Ishikawa (cell line): ENCODE results near the gene SAA1.

ENCODE experiments used
- CREB1 ChIP-seq: IDR thresholded peaks from 2 replicates; pipeline ENCODE4 v1.6.1; 2012; ENCODE audit warnings: low read depth
- EP300 ChIP-seq: IDR thresholded peaks from 2 replicates; pipeline ENCODE4 v1.6.1; 2012; ENCODE audit warnings: borderline replicate concordance
- RAD21 ChIP-seq: IDR thresholded peaks from 2 replicates; pipeline ENCODE4 v1.6.1; 2012; ENCODE audit warnings: low read depth
- TAF1 ChIP-seq: IDR thresholded peaks from 2 replicates; pipeline ENCODE4 v1.6.1; 2012; ENCODE audit warnings: low read depth, mild to moderate bottlenecking
- TEAD4 ChIP-seq: IDR thresholded peaks from 2 replicates; pipeline ENCODE4 v1.6.1; 2012
- YY1 ChIP-seq: IDR thresholded peaks from 2 replicates; pipeline ENCODE4 v1.6.1; 2012; ENCODE audit warnings: low read depth
- ZBTB7A ChIP-seq: IDR thresholded peaks from 2 replicates; pipeline ENCODE4 v1.6.1; 2012; ENCODE audit warnings: low read depth
- TF ChIP-seq, protein P1 (sequence below): IDR thresholded peaks from 2 replicates; pipeline ENCODE4 v1.6.1; 2012; ENCODE audit warnings: low read depth, mild to moderate bottlenecking
- TF ChIP-seq, protein P2 (sequence below): IDR thresholded peaks from 2 replicates; pipeline ENCODE4 v1.6.1; 2012

DNA sequence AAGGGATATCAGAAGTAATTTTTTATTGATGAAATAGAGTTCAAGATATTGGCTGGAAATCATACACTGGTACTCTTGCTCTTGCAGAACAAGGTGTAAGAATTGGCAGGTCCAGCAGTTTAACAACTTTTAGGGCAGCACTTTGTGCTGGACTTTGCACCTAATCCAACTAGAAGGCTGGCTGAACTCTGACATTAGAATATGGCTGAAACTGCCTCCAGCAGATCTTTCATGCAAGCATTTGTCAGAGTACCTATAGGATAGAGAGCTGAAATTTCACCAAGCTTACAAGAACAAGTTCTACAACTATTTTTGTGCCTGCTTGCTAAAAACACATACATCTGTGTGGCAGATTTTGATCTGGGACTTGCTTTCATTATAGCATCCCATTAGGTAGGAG is 38.7 kb downstream of the SAA1 start:
- no peak for TF ChIP-seq EP300
- TF ChIP-seq CREB1, result no peak
- TF ChIP-seq YY1, result no peak
- no peak for TF ChIP-seq ZBTB7A
- TF ChIP-seq TAF1, result no peak
- TF ChIP-seq, protein P1, sequence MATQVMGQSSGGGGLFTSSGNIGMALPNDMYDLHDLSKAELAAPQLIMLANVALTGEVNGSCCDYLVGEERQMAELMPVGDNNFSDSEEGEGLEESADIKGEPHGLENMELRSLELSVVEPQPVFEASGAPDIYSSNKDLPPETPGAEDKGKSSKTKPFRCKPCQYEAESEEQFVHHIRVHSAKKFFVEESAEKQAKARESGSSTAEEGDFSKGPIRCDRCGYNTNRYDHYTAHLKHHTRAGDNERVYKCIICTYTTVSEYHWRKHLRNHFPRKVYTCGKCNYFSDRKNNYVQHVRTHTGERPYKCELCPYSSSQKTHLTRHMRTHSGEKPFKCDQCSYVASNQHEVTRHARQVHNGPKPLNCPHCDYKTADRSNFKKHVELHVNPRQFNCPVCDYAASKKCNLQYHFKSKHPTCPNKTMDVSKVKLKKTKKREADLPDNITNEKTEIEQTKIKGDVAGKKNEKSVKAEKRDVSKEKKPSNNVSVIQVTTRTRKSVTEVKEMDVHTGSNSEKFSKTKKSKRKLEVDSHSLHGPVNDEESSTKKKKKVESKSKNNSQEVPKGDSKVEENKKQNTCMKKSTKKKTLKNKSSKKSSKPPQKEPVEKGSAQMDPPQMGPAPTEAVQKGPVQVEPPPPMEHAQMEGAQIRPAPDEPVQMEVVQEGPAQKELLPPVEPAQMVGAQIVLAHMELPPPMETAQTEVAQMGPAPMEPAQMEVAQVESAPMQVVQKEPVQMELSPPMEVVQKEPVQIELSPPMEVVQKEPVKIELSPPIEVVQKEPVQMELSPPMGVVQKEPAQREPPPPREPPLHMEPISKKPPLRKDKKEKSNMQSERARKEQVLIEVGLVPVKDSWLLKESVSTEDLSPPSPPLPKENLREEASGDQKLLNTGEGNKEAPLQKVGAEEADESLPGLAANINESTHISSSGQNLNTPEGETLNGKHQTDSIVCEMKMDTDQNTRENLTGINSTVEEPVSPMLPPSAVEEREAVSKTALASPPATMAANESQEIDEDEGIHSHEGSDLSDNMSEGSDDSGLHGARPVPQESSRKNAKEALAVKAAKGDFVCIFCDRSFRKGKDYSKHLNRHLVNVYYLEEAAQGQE, result no peak
- TF ChIP-seq TEAD4, result no peak
- TF ChIP-seq, protein P2, sequence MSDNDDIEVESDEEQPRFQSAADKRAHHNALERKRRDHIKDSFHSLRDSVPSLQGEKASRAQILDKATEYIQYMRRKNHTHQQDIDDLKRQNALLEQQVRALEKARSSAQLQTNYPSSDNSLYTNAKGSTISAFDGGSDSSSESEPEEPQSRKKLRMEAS, result no peak
- no peak for TF ChIP-seq RAD21
